HPDE6-E6E7 (cell line): Measurements from ENCODE around the gene MYO5C.

ENCODE experiments used
- DNase-seq: peaks from one replicate; pipeline ENCODE4 v3.0.0; 2011; ENCODE audit warnings: missing footprints; ENCODE audit errors: extremely low spot score

The MYO5C gene

DNA sequence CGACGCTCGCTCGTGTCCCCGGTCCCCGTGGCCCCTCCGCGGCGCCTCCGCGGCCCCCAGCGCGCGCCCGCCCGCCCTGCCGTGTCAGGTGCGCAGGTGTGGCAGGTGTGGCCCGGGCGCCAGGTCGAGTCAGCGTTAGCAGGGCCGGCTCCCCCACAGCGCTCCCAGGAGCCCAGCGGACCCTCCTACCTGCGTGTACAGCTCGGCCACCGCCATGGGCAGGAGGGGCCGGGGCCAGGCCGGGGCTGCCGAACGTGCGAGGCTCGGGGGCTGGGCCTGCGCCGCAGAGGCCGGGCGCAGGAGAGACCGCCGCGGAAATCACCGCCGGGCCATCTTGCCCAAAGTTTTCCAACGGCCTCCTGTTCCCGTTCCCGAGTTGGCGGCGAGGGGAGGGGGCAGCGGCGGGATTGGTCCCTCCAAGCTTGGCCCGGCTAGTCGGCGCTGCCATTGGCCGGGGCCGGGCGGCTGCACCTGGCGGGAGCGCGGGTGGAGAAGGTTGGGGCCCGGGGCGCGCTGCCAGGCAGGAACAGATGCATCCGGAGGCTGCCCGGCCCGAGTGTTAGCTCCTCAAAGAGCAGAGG, at the start of gene MYO5C:
Gene MYO5C, minus strand, starts transcription at position 384 of the 581 bp plus-strand sequence. Its CDS starts 168 bp downstream, at position 216.
- DNase-seq, result peak; percentile 62

DNA sequence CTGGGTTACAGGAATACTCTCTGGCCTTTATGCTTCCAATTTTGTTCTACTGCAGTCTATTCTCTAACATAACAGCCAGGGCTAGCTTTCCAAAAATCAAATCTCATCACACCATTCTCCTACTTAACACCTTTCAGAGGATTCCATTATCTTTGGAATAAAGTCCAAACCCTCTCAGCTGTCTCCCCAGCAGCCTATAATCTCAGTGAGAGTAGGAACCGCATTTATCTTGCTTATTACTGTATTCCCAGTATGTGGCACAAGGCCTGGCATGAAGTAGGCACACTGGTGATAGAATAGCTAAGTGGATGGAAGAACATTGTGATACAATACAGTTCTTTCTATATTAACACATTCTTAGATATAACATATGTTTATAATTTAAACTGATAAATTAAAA, 49.0 kb upstream of the MYO5C start:
- no peak for DNase-seq

DNA sequence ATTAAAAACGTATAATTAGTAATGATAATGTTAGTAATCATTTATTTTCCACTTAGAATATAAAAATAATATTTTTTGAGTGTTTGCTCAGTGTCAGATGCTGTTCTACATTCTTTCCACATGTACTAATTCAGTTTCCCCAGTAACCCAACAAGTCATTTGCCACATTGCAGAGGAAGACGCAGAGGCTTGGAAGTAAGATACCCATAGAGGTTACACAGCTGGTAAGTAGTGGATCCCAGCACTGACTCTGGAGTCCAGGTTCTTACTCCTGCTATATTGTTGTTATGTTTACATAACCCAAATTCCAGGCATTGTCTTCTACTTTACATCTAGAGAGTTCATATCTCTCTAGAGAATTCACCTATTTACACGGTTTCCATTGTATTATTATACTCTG, 48.2 kb upstream of the MYO5C start:
- no peak for DNase-seq

- no peak for DNase-seq
Observed at GRCh38 chr15:52340093-52340492, 44.5 kb upstream of the MYO5C start.

GRCh38 chr15:52338891-52339290, 43.3 kb upstream of the MYO5C start:
- DNase-seq, result no peak

GRCh38 chr15:52338058-52338457, 42.5 kb upstream of the MYO5C start:
- DNase-seq, result no peak

DNA sequence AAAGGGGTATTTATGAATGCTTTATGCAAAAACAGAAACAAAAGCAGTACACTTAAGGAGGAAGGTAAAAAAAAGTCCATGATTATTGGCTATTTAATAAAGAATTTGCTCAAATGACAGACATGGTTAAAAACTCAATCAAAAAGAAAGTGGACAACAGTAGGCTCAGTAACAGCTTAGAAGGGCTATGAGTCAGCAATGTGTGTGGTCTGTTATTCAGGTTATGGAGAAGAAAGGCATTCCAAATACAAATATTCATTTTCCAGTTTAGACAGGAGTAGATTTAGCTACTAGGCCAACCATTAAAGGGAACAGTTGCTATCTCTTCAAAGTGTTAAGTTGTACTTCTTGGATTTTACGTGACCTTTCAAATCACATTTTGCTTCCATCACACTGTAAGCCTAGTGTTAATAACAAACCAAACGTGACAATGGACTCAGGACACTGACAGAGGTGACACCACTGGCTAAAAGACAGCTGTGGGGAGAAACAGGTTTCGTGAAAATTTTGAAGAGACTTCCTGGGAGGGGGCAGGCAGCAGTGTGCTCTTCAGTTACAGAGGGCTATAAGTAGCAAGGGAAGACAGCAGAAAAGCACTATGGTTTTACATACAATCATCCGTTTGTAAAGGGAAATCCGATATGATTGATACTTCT, 41.7 kb upstream of the MYO5C start:
- peak; percentile 70 for DNase-seq

GRCh38 chr15:52336529-52336928, 40.9 kb upstream of the MYO5C start:
- no peak for DNase-seq

- peak; percentile 45 for DNase-seq
Observed at GRCh38 chr15:52334491-52335160, 39.0 kb upstream of the MYO5C start.

DNA sequence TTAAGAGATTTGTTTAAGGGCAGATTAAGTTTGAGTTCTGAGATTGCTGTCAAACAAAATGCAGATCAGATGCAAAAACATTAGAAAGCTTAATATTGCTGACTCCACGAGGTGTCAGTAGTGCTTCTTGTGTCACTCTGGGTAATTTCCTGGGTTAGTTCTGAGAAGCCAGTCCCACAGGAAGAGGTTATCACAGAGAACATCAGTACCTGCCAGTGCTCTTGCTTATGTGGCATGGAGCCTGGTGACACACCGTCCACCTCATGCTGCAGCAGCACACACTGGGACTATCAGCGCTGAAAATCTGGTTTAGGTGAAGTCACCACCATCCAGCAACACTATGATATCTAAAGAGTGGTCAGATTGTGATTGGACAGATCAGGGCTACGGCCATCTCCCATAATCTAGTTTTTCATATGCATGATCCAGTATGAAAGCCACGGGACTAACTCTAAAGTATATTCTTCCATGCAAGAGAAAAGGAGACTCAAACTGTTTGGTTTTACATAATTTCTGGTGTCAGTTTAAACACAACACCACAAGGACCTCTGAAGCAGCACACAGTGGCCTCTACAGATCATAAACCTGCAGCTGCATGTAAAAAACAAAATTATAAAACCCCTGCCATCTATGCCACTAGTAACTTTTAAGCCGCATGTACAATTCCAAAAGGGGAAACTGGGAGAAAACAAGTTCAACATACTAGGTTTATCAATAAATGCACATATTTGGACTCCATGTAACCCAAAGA, 36.1 kb upstream of the MYO5C start:
- DNase-seq, result peak; percentile 37

DNA sequence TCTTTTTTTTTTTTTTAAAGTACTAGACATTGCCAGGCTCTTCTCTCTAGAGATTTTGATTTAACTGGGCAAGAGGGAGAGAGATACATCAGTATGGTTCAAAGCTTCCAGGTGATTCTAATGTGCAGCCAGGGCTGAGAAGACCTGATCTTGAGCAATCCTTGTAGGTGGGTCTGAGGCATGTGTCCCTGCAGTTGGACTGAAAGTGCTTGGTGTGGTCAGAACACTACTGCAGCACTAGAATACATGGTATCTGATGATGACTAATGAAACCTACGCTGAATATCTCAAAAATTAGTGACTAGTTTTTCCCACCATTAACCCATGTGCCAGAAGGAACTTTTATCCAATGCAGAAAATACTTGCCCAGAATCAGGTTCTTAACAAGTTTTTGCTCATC, 34.4 kb upstream of the MYO5C start:
- DNase-seq, result no peak

DNA sequence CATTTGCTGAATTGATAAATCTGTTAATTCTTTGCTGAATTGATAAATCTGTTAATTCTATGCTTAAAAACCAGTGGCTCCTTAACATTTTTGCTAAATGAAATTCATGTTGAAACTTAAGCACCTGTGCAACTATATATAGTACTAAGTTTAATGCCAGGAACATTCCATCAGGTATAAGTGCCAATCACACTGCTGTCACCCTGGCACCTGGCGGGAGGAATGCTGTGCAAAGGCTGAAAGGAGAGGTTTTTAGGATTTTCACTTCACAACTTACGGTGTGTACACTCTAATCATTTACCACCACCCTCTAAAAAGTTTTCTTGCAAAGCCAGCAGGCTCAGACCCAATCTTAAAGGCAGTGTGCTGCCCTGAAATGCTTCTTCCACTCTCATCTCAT, 33.5 kb upstream of the MYO5C start:
- DNase-seq, result no peak

DNA sequence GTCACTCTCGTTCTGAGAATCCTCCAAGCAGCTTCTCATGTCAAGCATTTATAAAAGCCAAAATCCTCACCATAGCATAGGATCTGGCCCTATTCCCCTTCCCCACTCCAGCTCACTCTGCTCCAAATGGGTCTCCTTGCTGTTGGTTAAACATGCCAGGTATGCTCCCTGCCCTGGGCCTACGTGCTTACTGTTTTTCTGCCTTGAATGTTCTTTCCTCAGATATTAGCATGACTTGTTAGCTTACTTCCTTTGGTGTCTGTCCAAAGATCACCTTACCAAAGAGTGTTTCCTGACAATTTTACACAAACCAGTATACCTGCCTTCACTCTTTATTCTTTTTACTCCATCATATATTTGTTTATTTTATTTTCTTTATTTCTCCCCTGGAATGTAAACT, 33.1 kb upstream of the MYO5C start:
- DNase-seq, result no peak

DNA sequence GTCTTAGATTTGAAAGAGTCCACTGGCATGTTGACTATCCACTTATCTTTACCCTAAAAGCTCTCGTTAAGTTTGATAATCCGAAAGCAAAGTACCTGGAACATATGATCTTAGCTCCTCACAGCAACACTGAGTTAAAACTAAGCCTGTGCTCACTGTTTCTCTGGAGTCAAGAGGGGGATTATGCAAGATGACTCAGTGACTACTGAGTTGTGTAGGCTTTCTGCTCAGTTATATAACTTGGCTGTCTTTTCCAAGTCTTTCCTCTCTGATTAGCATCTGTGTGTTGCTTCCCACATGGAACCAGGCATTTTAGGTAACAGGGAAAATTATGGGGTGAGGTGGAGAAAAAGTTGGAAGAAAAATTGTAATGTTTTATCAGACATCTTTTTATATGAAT, 31.2 kb upstream of the MYO5C start:
- DNase-seq, result no peak

- DNase-seq, result no peak
Observed at GRCh38 chr15:52324109-52324508, 28.5 kb upstream of the MYO5C start.

DNA sequence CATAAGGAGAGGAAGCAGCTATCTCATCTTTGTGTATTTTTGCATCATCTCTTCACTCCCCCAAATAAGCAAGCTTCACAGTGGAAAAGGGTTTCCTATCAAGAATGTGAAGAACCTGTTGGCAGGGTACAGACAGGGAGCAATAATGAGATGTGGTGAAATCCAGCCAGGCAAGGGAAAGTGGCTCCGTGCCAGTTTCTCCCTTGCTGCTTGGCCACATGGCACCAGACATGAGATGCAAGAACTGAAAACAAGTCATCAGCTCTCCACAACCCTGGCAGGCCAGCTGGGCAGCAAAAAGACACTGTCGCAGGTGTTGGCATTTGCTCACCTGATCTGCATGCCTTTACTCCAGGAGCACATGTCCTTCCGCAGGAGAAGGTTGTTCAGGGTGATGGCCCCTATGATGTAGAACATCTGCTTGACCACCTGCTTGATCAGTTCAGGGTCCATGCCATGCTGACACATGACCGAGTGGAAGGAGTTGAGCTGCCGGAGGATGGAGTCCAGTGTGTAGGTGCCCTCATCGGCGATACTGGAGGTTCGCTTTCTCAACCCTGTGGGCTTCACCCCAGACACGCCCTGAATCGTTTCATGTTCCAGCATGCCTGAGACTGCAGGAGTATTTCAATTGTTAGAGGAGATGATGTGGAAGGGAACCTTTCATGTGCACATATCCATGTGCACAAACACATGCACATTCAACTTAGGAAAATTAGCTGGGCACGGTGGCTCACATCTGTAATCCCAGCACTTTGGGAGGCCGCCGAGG, 23.3 kb upstream of the MYO5C start:
- DNase-seq, result no peak

DNA sequence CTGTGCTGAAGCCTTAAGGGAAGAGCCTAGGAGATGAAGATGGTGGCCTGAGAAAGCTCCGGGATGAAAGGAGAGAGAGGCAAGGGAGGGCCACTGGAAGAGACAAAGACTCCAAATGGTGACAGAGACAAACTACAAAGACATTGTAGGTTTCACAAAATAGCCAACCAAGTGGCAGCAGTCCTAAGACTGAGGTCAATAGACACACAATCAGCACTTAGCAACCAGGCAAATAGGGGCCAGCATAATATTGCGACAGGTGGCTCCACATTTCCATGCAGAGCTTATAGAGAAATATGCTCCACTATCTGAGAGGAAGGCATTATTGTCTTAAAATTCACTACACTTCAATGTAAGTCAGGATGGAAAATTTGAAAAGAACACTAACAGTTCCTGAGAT, 22.1 kb upstream of the MYO5C start:
- DNase-seq, result no peak

- DNase-seq, result no peak
Observed at GRCh38 chr15:52317022-52317421, 21.4 kb upstream of the MYO5C start.

GRCh38 chr15:52309154-52309548, 13.5 kb upstream of the MYO5C start:
- DNase-seq, result no peak

DNA sequence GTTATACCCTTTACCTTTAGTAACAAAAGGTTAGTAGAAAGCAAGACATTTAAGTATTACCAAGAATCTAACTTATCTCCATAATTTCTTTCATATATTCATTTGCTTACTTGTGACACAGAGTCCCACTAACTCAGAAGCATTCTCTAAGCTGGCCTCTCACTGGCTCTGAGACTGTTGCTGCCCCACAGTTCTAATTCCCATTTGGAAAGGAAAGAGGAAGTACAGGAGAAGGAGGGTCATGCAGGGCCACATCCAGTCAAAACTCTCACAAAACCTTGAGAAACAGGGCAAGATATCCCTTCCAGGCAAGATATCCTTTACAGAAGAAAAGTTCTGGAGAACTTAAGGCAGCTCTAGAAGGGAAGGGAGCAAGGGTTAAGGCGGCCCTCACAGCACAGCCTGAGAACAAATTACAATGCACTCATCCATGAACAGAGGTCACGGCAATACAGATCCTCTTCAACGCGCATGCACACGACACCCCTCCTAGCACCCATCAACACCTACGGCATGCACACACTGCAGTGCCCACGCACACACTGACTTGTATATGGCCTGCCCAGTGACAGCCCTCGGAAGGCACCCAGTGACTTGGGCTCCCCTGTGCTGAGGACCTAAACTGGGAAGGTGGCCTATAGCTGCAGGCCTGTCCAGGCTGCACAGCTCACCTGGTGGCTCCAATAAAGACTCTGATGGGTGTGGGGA, 13.0 kb upstream of the MYO5C start:
- no peak for DNase-seq

DNA sequence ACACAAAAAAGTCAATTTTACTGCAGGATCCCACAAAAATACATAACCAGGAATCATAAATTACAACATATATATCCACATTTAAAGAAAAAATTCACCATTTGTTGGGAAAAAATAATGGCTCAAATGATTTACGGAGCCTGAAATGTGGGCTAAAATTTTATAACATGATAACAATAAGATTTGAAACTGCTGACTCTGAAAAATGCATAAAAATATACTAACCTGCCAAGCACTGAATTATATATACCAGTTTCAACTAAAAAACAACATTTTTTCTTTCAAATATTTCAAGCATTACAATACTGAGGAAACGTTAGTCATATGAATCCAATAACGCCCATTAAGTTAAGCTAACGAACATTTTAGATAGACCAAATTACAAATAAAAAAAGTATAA, 12.2 kb upstream of the MYO5C start:
- DNase-seq, result no peak
